Measurements from ENCODE around the gene CTSD. TPM values are rescaled to one million over a fixed set of nuclear protein-coding genes. Genes with fewer than 3 reads are reported as not detected.

Gene CTSD
- polyA plus RNA-seq, 2 of the 4 experiments (the other 2 are of a cell fraction), result 74.0 to 310 TPM

DNA sequence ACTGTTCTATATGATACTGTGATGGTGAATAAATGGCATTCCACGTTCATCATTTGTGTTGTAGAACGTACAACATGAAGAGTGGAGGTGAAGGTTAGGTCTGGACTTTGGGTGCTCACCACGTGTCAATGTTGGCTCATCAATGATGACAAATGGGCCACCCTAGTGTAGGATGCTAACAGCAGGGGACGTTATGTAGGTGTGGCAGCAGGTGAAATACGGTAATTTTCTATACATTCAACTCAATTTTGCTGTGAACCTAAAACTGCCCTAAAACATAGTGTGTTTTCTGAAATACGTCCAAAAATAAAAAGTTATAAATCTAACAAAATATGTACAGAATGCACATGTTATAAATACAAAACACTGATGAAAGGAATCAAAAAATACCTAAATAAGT lies 60.6 kb downstream of the CTSD start:
- FAIRE-seq, result peak; percentile 59
- WGBS (ENCODE audit: missing lambda C conversion rate), result 40% methylated on average over 6 of the region's 6 CpGs
- no peak overlapping the region for H3K27ac ChIP-seq
- H3K4me2 ChIP-seq, result no peak overlapping the region
- peaks cover 3% of the 10 kb centered on the region; the same call in 1 of the 3 replicates for H3K4me1 ChIP-seq
- no peak for ATAC-seq
- POLR2A ChIA-PET, result no interaction called here
- CTCF ChIA-PET, result interaction anchor here (6.7 to 10.5 kb wide), 2 partner anchors 10 to 130 kb away, joined by 77 to 97 read pairs; partner anchors contain the start of gene SYT8
- DNase-seq (ENCODE audit: low read depth in 1 of 2, low spot score in 1 of 2), result no peak
- no peaks in the 10 kb centered on the region for H3K9me3 ChIP-seq
- TF ChIP-seq TP53 (CRISPR knock-in tag; IDR thresholded peaks at IDR 0.05), result no peak
- no peak for TF ChIP-seq NR3C1 (IDR thresholded peaks at IDR 0.05)
- no peak for TF ChIP-seq NFE2L2 (conservative IDR thresholded peaks at IDR 0.05; ENCODE audit: low read length)
- no peak for TF ChIP-seq JUN (IDR thresholded peaks at IDR 0.05)
- TF ChIP-seq, protein P1, sequence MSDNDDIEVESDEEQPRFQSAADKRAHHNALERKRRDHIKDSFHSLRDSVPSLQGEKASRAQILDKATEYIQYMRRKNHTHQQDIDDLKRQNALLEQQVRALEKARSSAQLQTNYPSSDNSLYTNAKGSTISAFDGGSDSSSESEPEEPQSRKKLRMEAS (IDR thresholded peaks at IDR 0.05), result no peak
- TF ChIP-seq RCOR1 (IDR thresholded peaks at IDR 0.05; ENCODE audit: low read depth, low read length), result no peak
- no peak for TF ChIP-seq HOXB13 (CRISPR knock-in tag; IDR thresholded peaks at IDR 0.05; ENCODE audit: low read depth)
- TF ChIP-seq MAZ (IDR thresholded peaks at IDR 0.05; ENCODE audit: borderline replicate concordance, low read depth, low read length), result no peak
- TF ChIP-seq JUNB (IDR thresholded peaks at IDR 0.05), result no peak
- no peak for TF ChIP-seq GATA3 (IDR thresholded peaks at IDR 0.05; ENCODE audit: borderline replicate concordance)
- TF ChIP-seq POLR2A (IDR thresholded peaks at IDR 0.05; ENCODE audit: low read length), result no peak
- TF ChIP-seq CBX2 (IDR thresholded peaks at IDR 0.05; ENCODE audit: borderline replicate concordance, low read depth), result no peak
- TF ChIP-seq CHD4 (IDR thresholded peaks at IDR 0.05; ENCODE audit: borderline replicate concordance), result no peak
- TF ChIP-seq CBX8 (IDR thresholded peaks at IDR 0.05), result no peak
- TF ChIP-seq, protein P2, sequence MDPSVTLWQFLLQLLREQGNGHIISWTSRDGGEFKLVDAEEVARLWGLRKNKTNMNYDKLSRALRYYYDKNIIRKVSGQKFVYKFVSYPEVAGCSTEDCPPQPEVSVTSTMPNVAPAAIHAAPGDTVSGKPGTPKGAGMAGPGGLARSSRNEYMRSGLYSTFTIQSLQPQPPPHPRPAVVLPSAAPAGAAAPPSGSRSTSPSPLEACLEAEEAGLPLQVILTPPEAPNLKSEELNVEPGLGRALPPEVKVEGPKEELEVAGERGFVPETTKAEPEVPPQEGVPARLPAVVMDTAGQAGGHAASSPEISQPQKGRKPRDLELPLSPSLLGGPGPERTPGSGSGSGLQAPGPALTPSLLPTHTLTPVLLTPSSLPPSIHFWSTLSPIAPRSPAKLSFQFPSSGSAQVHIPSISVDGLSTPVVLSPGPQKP (IDR thresholded peaks at IDR 0.05; ENCODE audit: low read depth, low read length), result no peak
- TF ChIP-seq BHLHE40 (IDR thresholded peaks at IDR 0.05; ENCODE audit: low read depth, low read length), result no peak
- no peak for TF ChIP-seq PHF8 (IDR thresholded peaks at IDR 0.05; ENCODE audit: borderline replicate concordance, low read depth)
- H3K4me3 ChIP-seq, result no peak overlapping the region

Other genes starting within 250 kb of the CTSD start
- 2.6 and 3.6 TPM in 2 replicates for gene DUSP8, start 191.7 kb downstream of the CTSD start, polyA plus RNA-seq (2011; rRNA removed)
- gene DUSP8, start 191.7 kb downstream of the CTSD start, polyA plus RNA-seq (2017; fragmentation: RNase III; extraction: RNeasy Plus Mini Kit Qiagen cat#74134 plus additional on column Dnase treatment), result 0.59 to 1.2 TPM (median 0.72 TPM) in 3 replicates
- not detected in 2 replicates for gene KRTAP5-1, start 178.6 kb downstream of the CTSD start, polyA plus RNA-seq (2011; rRNA removed)
- not detected in 3 replicates for gene KRTAP5-1, start 178.6 kb downstream of the CTSD start, polyA plus RNA-seq (2017; fragmentation: RNase III; extraction: RNeasy Plus Mini Kit Qiagen cat#74134 plus additional on column Dnase treatment)
- gene KRTAP5-2, start 165.6 kb downstream of the CTSD start, polyA plus RNA-seq (2011; rRNA removed), result not detected in 2 replicates
- not detected in 3 replicates for gene KRTAP5-2, start 165.6 kb downstream of the CTSD start, polyA plus RNA-seq (2017; fragmentation: RNase III; extraction: RNeasy Plus Mini Kit Qiagen cat#74134 plus additional on column Dnase treatment)
- gene KRTAP5-3, start 155.5 kb downstream of the CTSD start, polyA plus RNA-seq (2011; rRNA removed), result not detected in 2 replicates
- not detected in 3 replicates for gene KRTAP5-3, start 155.5 kb downstream of the CTSD start, polyA plus RNA-seq (2017; fragmentation: RNase III; extraction: RNeasy Plus Mini Kit Qiagen cat#74134 plus additional on column Dnase treatment)
- gene KRTAP5-4, start 141.8 kb downstream of the CTSD start, polyA plus RNA-seq (2011; rRNA removed), result not detected in 2 replicates
- not detected in 3 replicates for gene KRTAP5-4, start 141.8 kb downstream of the CTSD start, polyA plus RNA-seq (2017; fragmentation: RNase III; extraction: RNeasy Plus Mini Kit Qiagen cat#74134 plus additional on column Dnase treatment)
- not detected in 2 replicates for gene KRTAP5-5, start 134.2 kb downstream of the CTSD start, polyA plus RNA-seq (2011; rRNA removed)
- gene KRTAP5-5, start 134.2 kb downstream of the CTSD start, polyA plus RNA-seq (2017; fragmentation: RNase III; extraction: RNeasy Plus Mini Kit Qiagen cat#74134 plus additional on column Dnase treatment), result not detected in 3 replicates
- not detected in 2 replicates for gene KRTAP5-6, start 66.7 kb downstream of the CTSD start, polyA plus RNA-seq (2011; rRNA removed)
- not detected in 3 replicates for gene KRTAP5-6, start 66.7 kb downstream of the CTSD start, polyA plus RNA-seq (2017; fragmentation: RNase III; extraction: RNeasy Plus Mini Kit Qiagen cat#74134 plus additional on column Dnase treatment)
- 0.26 and 0.28 TPM in 2 replicates for gene IFITM10, start 13.3 kb downstream of the CTSD start, polyA plus RNA-seq (2011; rRNA removed)
- 0.55 to 0.78 TPM (median 0.67 TPM) in 3 replicates for gene IFITM10, start 13.3 kb downstream of the CTSD start, polyA plus RNA-seq (2017; fragmentation: RNase III; extraction: RNeasy Plus Mini Kit Qiagen cat#74134 plus additional on column Dnase treatment)
- gene SYT8, start 71.1 kb upstream of the CTSD start, polyA plus RNA-seq (2011; rRNA removed), result not detected in 2 replicates
- gene SYT8, start 71.1 kb upstream of the CTSD start, polyA plus RNA-seq (2017; fragmentation: RNase III; extraction: RNeasy Plus Mini Kit Qiagen cat#74134 plus additional on column Dnase treatment), result 0.21 to 0.25 TPM (median 0.22 TPM) in 3 replicates
- gene TNNI2, start 75.1 kb upstream of the CTSD start, polyA plus RNA-seq (2011; rRNA removed), result not detected in 2 replicates
- not detected in 3 replicates for gene TNNI2, start 75.1 kb upstream of the CTSD start, polyA plus RNA-seq (2017; fragmentation: RNase III; extraction: RNeasy Plus Mini Kit Qiagen cat#74134 plus additional on column Dnase treatment)
- 0.42 and 0.67 TPM in 2 replicates for gene LSP1, start 89.2 kb upstream of the CTSD start, polyA plus RNA-seq (2011; rRNA removed)
- 1.7 to 5.5 TPM (median 3.5 TPM) in 3 replicates for gene LSP1, start 89.2 kb upstream of the CTSD start, polyA plus RNA-seq (2017; fragmentation: RNase III; extraction: RNeasy Plus Mini Kit Qiagen cat#74134 plus additional on column Dnase treatment)
- gene PRR33, start 128.0 kb upstream of the CTSD start, polyA plus RNA-seq (2011; rRNA removed), result not detected in 2 replicates
- not detected in 3 replicates for gene PRR33, start 128.0 kb upstream of the CTSD start, polyA plus RNA-seq (2017; fragmentation: RNase III; extraction: RNeasy Plus Mini Kit Qiagen cat#74134 plus additional on column Dnase treatment)
- gene TNNT3, start 155.8 kb upstream of the CTSD start, polyA plus RNA-seq (2011; rRNA removed), result not detected in 2 replicates
- 0.15 TPM in 1 of 3 replicates, not detected in the others for gene TNNT3, start 155.8 kb upstream of the CTSD start, polyA plus RNA-seq (2017; fragmentation: RNase III; extraction: RNeasy Plus Mini Kit Qiagen cat#74134 plus additional on column Dnase treatment)
- 60.0 and 77.7 TPM in 2 replicates for gene MRPL23, start 183.4 kb upstream of the CTSD start, polyA plus RNA-seq (2011; rRNA removed)
- 151 to 160 TPM (median 160 TPM) in 3 replicates for gene MRPL23, start 183.4 kb upstream of the CTSD start, polyA plus RNA-seq (2017; fragmentation: RNase III; extraction: RNeasy Plus Mini Kit Qiagen cat#74134 plus additional on column Dnase treatment)
- 37.1 and 49.1 TPM in 2 replicates for gene H19, start 233.9 kb upstream of the CTSD start, polyA plus RNA-seq (2011; rRNA removed)
- 16.6 to 22.5 TPM (median 19.2 TPM) in 3 replicates for gene H19, start 233.9 kb upstream of the CTSD start, polyA plus RNA-seq (2017; fragmentation: RNase III; extraction: RNeasy Plus Mini Kit Qiagen cat#74134 plus additional on column Dnase treatment)

All from A549 (cell line).